SK-N-SH (cell line): ENCODE measurements around the gene GALNT18.

Source experiments
- CTCF ChIP-seq: fragments of 200-600 bp; sonication (generic); IDR thresholded peaks from 2 replicates; pipeline ENCODE4 v1.6.1; 2017; ENCODE audit warnings: antibody characterized with exemption, mild to moderate bottlenecking, moderate library complexity
- RCOR1 ChIP-seq: fragments of 150-350 bp; IDR thresholded peaks from 2 replicates; pipeline ENCODE4 v1.6.1; 2017; ENCODE audit warnings: antibody characterized with exemption, low read length
- RFX5 ChIP-seq: IDR thresholded peaks from 2 replicates; pipeline ENCODE4 v1.6.1; 2012; ENCODE audit warnings: mild to moderate bottlenecking, improper control_type of control experiment, low read length

- no peak for TF ChIP-seq CTCF
- no peak for TF ChIP-seq RCOR1
- TF ChIP-seq RFX5, result no peak
Observed at GRCh38 chr11:11569936-11570491, 51.8 kb downstream of the GALNT18 start.
